Pulmonary artery endothelial cell (primary cell): ENCODE results near the gene CACTIN. TPM values are rescaled to one million over a fixed set of nuclear protein-coding genes. Genes with fewer than 3 reads are reported as not detected.
"Not testable (repeated sequence)": the region's sequence is repeated elsewhere in the genome, so short reads cannot be mapped to it uniquely, and the experiment has no call there.

Experiments used
- DNase-seq: peaks from one replicate; pipeline ENCODE4 v3.0.0-alpha.2; 2011; ENCODE audit warnings: low read depth, low spot score
- total RNA-seq: library from RNA; depleted of rRNA; stranded (reverse); fragments of >200 nt; gene quantifications from 2 replicates; pipeline ENCODE4 v1.2.3, GENCODE V29; 2014

Gene CACTIN
- total RNA-seq, 1 donor from 2014 or later: 33.8 TPM

DNA sequence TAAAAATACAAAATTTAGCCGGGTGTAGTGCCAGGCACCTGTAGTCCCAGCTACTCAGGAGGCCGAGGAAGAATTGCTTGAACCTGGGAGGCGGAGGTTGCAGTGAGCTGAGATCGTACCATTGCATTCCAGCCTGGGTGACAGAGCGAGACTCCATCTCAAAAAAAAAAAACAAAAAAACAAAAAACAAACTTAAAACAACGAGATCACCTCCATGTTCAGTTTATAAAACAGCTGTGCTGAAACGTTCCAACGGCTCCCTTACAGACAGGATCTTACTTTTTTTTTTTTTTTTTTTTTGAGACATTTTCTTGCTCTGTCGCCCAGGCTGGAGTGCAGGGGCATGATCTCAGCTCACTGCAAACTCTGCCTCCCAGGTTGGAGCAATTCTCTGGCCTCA is 2.2 kb upstream of the CACTIN start:
- not testable (repeated sequence) for DNase-seq

DNA sequence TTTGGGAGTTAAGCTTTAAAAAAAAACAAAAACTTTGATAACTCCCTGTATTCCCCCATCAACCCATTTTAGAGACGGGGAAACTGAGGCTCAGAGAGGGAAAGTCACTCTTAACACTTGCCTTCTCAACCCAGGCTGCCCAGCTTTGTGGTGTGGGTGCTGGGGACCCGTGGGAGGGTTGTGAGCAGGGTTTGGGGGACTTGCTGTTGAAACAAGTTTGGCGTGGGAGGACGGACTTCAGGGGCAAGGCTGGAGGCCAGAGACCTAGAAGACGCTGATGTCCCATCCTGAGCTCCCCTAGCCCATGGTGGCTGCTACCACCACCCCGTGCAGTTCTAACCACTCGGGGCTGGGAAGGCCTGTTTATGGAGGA is 747 bp upstream of the CACTIN start:
- no peak for DNase-seq

DNA sequence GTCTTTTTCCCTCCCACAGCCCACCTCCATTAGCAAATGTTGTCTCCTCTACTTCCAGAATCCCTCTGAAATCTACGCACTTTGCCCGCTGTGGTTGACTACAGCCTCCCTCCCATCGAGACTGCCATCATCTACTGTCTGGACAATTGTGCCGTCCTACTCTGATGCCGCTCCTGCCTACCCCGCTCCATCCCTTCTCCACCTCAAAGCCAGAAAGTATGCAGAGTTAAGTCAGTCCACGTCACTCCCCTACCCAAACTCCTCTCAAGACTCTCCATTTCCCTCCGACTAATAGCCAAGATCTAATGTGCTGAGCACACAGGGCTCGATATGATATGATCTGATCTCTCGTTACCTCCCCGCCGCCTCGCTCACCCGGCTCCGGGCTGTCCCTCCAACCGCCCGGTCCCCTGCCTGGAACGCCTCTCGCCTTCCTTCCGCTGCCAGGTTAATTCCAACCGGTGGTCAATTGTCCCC is 556 bp downstream of the CACTIN start:
- DNase-seq: no peak

DNA sequence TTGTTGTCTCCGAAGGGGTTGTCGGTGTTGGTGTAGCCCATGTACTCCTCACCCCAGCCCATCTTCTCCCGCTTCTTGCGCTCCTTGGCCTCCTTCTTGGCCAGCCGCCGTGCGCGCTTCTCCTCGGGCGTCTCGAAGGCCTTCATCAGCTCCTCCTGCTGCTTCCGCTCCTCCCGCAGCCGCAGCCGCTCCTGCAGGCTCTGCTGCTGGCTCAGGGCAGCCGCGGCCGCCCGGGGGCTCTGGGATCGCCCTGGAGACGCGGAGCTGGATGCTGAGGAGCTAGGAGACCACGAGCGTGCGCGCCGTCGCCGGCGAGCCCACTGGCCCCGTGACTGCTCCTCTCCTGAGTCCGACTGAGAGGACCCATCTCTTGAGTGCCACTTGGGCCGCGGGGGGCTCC is 2.9 kb downstream of the CACTIN start:
- DNase-seq: no peak

DNA sequence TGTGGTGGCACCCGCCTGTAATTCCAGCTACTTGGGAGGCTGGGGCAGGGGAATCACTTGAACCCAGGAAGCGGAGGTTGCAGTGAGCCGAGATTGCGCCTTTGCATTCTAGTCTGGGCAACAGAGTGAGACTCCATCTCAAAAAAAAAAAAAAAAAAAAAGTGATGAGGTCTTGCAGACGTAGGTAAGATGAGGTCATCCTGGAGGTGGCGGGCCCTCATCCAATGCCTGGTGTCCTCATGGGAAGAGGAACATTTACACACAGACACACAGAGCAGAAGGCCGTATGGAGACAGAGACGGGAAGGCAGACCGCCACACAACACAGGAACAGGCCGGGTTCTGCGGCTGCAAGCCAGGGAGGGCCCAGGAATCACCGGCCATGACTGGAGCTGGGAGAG is 4.4 kb downstream of the CACTIN start:
- DNase-seq: no peak

DNA sequence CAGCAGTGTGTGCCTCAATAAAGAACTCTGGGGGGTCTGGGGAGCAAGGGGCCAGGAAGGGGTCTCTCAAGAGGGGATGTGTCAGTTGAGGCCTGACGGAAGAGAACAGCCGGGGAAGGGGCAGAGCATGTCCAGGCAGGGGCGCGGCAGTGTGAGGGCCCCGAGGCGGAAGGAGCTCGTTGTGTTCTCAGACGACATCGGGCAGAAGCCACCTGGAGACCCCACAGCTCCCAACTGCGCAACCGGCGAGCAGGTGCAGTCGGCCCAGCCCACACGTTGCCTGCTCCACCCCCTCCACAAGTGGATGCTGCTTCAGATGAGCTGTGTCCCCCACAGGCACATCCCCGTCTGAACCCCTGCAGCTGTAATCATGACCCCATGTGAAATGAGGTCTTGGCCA is 4.9 kb downstream of the CACTIN start:
- DNase-seq: no peak

DNA sequence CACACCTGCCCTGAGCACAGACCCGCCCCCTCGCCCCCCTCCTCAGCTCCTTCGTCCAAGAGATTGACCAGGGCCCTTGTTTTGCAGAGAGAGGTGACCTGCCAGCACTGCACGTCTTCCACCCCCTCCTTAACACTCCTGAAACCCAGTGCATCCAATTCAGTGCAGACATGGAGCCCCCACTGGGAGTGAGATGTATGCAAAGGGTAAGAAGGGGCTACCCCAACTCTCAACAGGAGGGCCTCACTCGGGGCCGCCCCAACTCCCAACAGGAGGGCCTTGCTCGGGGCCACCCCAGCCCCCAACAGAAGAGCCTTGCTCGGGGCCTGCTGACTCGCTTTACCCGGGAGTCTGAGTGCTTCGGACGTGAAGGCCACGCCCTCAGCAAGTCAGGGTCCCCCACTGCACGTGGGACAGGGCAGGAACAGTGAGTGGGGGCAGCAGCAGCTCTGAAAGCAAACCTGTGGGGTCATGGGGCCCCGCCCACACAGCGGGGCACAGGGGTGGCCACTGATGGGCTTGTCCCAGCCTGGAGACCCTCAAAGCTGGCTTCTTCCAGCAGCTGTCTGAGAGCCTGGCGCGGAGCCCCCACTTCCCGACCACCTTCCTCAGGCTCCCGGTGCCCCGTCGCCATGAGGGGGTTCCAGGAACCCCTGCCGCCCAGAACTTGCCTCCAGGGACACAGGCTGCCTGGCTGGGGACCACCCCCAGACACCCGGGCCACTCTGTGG is 5.6 kb downstream of the CACTIN start:
- no peak for DNase-seq

DNA sequence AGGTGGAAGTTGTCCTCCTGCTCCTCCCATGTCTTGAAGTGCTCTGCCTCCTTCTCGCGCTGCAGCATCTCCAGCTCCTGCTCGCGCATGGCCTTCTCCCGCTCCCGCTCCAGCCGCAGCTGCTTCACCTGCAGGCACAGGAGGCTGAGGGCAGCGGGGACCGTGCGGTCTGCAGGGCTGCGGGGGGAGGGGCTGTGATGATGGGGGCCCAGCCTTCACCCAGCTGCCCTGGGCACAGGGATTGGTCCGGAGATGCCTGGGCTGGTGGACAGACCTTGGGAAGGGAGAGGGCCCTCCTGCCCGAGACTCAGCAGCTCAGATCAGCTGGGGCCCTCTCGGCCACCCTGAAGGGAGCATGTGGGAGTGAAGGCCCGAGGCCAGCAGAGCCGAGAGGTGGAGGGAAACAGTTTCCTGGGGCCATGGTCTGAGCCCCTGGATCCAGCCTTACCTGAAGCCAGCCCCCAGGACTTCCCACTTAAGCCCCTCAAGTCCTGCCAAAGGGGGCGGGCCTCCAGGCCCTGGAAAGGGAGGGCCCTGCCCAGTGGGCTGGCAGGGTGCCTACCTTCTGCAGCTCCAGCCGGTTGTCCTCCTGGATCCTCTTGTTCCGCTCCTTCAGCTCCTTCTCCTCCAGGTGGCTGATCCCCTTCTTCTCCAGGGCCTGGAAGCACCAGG is 6.3 kb downstream of the CACTIN start:
- no peak for DNase-seq

DNA sequence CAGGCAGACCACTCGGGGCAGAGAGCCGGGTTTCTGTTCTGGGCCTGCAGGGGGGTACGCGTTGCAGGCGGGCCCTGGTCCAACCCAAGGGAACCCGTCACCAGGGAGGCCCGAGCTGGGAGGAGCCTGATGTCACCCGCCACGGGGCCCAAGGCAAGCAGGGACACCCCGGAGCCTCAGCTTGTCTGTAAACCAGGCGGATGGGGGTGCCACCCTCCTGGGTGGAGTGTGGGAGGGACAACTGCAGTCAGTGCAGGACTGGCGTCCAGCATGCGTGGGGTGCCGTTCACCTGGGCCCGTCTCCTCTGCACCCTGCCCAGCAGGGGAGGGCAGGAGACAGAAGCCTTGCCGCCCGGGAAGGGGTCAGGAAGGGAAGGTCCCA is 7.0 kb downstream of the CACTIN start:
- no peak for DNase-seq

DNA sequence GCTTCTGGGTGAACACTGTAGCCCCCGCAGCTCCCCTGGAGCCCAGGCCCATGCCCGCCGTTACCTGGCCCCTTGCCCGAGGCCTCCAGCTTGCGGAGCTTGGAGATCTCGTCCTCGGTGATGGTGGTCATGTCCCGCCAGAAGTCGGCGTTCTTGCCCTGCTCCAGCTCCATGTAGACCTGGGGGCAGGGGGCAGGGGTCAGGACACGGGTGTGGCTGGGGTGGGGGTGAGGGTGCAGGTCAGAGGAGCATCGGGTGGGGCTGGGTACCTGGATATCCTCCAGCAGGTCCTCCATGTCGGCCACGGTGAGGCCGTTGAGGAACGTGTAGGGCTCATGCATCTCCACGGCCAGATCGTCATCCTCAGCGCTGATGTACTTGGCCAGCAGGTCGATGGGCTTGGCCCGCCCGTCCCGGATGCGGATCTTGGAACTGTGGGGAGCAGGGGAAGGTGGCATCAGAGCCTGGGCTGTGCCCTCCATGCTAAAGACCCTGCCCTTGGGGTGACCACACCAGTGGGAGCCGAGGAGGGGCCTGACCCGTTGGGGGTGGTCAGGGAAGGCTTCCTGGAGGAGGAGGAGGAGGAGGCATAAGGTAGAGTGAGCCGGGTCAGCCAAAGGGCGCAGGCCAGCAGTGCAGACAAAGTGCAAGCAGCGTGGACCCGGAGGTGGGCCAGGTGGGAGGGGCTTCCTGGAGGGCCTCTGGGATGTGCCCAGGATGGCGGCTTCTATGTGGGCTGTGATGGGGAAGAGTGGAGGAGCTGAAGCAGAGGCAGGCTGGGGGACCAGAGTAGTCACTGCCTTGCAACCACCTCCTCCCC is 7.6 kb downstream of the CACTIN start:
- DNase-seq: no peak

DNA sequence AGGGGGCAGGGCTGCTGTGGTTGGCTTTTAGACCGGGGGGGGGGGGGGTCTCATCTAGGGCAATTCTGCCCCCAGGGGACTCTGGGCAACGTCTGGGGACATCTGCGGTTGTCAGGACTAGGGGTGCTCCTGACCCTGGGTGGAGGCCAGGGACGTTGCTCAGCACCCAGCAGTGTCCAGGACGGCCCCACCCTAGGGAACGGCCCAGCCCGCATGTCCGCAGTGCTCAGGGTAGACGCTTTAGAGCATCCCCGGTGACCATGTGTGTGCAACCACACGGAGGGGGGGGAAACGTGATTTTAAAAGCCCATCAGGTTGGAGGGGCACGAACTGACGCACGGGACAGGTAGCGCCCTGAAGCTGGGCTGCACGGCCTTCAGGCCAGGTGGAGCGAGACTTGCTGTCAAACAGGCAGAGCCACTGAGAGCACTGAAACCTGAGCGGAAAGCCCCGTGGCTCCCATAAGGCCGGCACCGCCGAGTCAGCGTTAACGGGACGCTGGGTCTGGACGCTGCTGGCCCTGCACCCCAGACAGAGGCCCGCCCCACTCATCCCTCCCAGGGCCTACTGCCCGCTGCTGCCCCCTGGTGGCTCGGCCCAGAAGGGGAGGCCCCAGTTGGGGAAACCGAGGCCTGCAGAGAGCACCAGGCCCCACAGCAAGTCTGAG is 8.3 kb downstream of the CACTIN start:
- no peak for DNase-seq

DNA sequence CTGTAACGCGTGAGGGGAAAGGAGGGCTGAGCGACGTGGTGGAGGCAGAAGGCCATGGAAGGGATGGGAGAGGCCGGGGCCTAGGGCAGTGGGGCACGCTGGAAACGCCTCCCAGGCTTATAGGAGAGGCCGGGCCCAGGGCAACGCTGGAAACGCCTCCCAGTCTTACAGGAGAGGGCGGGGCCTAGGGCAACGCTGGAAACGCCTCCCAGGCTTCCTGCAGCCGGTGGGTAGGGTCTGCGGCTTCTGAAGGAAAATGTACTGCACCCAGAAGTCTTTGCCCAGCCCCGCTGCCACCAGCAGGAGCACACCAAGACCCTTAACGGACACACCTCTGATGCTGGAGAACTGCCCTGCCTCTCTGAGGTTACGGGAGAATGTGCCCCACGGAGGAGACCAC is 9.1 kb downstream of the CACTIN start:
- no peak for DNase-seq

DNA sequence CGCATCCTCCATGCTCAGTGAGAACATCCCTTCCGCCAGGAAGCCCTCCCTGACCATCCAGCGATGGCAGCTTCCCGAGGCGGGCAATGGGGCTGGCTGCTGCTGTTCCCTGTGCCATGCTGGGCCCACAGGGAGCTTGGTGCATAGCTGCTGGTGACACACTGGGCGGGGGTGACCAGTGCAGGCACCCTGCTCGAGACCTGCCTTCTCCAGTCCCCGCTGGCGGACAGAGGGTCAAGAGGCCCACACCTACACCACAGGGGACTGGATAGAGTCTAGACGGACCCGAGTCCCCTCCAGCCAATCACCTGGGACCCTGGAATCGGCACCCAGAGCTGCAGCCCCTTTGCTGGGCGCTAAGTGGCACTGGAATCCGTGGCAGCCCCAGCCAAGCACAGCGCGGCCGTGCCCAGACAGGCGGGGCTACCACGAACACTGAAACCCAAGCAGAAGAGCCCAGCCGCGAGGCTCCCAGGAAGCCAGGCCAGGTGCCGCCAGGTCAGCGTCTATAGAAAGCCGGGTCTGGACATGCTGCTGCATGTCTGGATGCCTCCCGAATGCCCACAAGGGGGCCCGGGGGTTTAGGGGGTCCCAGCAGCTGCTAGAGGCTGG is 11.0 kb downstream of the CACTIN start:
- no peak for DNase-seq

DNA sequence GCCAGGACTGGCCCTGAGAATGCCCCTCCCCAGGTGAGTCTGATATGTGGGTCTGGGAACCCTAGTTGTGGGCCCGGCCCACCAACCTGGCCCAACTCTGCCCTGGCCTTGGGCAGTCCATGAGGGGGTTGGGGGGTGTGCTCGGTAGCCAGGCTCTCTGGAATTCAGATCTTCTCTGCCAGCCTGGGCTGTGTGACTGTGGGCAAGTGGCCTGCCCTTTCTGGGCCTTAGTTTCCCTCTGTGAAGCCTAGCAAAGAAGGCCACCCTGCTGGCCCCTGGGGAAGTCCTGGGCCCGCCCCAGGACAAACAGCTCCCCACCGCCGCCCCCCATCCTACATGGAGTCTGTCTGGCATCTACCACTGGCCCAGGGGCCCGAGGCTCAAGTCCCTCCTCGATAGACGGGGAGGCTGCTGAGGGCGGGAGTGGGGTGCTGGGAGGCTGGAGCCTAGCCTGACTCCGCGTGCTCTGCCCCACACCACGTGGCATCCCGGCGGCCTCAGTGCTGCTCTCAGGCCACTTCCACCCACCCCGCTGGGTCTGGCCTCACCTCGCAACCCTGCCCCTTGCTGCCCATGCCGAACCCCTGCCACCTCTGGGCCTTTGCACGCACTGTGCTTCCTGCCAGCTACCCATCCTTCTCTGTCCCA is 11.6 kb downstream of the CACTIN start:
- DNase-seq: no peak

DNA sequence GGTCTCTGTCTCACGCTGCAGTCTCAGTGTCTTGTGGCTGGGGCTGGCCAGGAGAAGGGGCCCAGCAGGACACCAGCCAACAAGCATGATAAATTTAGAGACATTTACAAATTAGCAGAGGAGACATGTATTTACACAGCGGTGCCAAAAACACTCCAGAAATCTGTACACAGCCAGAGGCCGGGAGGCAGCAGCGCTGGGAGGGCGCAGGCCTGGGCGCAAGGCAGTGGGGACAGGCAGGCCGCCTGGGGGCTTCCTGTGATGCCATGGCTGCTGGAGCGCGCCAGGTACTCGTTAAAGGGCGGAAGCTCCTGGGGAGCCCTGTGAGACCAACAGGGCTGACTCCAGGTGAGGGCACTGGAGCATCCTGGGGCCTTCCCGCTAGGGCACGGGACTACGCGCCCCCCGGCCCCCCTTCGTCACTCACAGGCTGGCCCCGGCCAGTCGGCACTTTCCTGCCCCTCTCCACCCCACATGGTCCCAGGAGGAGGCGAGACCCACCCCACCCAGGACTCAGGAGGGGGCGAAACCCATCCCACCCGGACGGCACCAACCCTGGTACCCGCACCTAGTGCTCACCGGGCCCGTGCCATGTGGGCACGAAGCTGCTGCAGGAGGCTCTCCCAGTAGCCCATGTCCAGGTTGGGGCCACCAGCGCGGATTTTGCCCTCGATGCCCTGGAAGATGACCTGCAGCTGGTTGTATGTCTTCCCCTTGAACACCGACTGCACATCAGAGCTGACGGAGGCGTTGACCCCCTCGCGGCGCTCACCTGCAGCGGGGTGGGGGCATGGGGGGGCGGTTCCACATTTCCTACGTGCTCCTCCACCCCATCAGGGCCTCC is 12.6 kb downstream of the CACTIN start:
- no peak for DNase-seq

DNA sequence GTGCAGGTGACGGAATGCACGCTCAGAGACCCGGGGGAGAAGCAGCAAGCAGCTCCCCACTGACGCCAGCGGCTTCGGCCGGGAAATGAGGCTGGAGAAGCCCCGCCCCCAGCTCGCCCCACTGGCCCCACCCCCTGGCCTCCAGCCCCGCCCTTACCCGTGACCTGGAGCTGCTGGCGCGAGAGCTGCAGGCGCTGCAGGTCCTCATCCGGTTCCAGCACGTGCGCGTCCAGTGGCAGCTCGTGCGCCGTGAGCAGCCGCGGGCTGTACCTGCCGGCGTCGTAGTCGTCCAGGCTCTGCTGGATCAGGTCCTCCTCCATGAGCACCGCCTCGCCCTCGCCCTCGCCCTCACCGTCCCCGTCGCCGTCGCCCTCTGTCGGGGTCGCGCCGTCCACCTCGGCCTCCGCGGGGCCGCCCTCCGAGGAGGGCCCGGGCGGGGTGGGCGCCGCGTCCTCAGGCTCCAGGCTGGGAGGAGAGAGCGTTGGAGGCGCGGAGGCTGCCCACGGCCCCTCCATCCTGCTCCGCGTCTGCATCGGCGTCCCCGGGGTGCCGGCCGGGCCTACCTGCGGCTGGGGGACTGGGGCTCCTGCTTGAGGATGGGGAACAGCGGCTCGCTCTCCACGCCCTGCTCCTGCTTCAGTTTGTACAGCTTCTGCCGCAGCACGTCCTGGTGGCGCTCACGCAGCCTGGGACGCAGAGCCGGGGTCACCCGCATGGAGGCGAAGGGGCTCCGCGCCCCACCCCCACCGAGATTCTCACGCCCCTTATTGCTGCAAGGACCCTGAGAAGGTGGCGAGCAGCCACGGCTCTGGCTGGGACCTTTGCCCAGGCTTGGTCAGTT is 13.5 kb downstream of the CACTIN start:
- DNase-seq: no peak

DNA sequence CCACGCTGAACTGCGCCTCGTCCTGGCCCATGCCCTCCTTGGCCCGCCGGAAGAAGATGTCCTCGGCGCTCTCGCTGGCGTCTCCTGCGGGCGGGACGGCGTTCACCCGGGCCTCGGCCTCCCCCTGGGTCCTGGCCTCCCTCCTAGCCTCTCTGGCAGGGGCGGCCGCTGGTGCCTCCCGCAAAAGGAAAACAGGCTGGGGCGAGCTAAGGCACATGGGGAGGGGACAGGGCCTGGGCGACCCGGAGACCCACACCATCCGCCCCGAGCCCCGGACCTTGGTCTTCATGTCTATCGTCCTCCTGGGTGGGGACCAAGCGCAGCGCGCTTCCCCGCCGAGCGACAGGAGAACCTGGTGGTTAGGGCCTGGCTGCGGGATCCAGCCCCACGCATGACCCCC is 14.3 kb downstream of the CACTIN start:
- no peak for DNase-seq

DNA sequence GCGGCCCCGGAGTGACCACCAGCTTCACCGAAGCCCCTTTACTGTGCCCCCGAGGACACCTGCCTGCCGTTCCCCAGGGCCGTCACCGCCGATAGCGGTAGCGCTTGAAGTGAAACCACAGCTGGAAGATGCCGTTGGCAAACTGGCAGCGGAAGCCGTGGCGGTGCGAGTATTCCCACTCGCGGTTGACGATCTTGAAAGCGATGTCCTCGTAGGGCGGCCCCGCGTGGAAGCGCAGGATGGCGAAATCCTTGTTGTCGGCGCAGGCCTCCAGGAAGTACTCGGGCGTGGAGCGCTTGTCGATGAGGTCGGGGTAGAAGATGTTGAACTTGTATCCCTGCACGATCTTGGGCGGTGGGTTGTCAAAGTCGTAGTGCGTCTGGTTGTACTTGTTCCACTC is 14.7 kb downstream of the CACTIN start:
- DNase-seq: no peak
